ENCODE data around the gene BABAM2.
"Not testable (repeated sequence)": the region's sequence is repeated elsewhere in the genome, so short reads cannot be mapped to it uniquely, and the experiment has no call there.

Gene BABAM2

DNA sequence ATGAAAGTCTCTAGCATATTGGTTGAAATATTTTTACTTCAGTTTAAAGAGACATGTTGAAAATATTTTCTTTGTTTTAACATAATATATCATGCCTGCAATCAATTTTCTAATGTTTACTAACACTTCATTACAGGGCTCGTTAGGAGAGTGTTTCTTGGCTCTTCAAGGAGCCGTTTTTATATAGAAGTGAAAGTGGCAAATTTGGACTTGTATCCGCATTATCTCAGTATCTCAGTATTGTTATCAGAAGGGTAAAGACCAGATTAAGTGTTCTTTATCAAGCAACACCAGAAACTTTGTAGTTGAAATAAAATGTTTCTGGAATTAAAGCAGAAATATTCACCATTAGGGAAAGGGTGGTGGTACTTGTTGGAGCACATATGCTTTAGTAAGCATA, 97.8 kb downstream of the BABAM2 start:
- DNase-seq = no peak

- DNase-seq = no peak
Observed at GRCh38 chr2:27988718-27989117, 98.2 kb downstream of the BABAM2 start.

GRCh38 chr2:27989149-27989548, 98.6 kb downstream of the BABAM2 start:
- DNase-seq = no peak

GRCh38 chr2:27990030-27990590, 99.6 kb downstream of the BABAM2 start:
- no peak for DNase-seq

DNA sequence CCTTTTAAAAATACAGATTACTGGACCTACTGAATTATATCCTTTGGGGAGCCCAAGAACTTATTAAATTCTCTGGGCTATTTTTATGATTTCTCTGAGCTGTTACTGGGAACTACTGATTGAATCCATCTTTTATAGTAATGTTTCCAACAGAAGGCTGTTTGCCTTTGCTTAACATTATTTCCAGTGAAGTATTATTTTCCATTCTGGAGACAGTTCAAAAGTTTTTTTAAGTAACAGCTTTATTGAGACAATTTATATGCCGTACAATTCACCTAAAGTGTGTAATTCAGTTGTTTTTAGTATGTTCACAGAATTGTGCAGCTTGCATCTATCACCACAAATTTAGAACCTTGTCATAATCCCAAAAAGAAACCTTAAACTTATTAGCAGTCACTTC, 100.6 kb downstream of the BABAM2 start:
- DNase-seq = no peak

- no peak for DNase-seq
Observed at GRCh38 chr2:27992787-27993401, 102.4 kb downstream of the BABAM2 start.

GRCh38 chr2:27993402-27993787, 102.9 kb downstream of the BABAM2 start:
- no peak for DNase-seq

DNA sequence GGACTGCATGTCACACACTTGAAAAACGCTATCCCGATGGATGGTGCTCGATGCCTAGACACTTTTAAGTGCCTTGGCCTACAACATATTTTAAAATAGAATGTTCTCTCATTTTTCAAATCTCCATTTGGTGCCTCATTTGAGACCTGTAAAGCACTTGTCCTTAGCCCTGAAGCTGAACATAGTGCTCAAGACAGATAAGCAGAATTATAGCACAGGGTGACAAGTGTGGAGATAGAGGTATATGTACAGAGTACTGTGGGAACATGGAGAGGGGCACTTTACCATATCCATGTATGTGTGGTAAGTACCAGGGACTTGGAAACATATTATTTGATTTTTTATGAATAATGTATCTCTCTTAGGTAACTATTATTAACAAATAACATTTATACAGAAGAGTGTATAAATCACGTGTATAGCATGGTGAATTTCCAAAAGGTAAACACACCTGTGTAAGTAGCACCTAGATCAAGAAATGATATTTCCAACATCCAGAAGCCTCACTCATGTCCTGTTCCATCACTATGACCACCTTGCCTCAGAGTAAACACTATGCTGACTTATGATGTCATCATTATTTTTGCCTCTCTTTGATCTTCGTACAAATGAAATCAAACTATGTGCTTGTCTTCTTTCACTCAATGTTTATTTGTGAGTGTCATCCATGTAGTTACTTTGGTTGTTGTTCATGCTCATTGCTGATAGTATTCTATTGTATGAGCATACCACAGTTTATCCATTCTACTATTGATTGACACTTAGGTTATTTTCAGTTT, 103.6 kb downstream of the BABAM2 start:
- no peak for DNase-seq

- DNase-seq = no peak
Observed at GRCh38 chr2:27996156-27996922, 105.8 kb downstream of the BABAM2 start.

DNA sequence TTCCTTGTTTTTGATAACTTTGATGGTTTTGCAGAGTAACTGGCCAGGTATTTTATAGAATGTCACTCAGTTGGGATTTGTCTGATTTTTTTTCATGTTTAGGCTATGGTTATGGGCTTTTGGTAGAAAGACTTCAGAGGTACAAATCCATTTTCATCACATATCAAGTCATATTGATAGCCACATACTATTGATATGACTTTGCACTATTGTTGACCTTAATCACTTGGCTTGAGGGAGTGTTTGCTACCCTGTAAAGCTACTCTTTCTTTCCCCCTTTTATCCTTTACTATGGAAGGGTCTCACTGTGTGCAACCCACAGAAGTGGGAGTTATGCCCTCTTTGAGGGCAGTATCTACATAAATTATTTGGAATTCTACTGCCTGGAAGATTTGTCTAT, 109.8 kb downstream of the BABAM2 start:
- no peak for DNase-seq

GRCh38 chr2:28002181-28002580, 111.7 kb downstream of the BABAM2 start:
- DNase-seq = no peak

GRCh38 chr2:28004086-28004485, 113.6 kb downstream of the BABAM2 start:
- peak; percentile 17 for DNase-seq

DNA sequence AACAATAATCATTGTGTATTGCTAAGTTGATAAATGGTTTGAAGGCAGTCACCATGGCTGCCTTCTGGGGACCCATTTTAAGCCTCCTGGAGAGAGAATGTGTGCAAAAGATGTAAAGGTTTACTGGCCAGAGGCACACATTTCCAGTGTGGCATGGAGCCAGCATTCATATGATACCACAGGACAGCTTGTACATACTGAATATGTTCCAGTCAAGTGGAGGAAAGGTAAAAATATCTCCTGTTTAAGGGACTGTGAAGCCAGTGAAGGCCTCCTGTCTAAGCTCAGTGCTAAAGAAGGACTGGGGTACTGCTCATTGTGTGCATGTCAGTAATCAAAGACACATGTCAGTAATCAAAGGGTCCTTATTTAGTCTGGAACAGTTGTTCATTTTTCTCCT, 119.2 kb downstream of the BABAM2 start:
- no peak for DNase-seq

GRCh38 chr2:28011322-28011737, 120.8 kb downstream of the BABAM2 start:
- no peak for DNase-seq

GRCh38 chr2:28018474-28018873, 127.9 kb downstream of the BABAM2 start:
- DNase-seq = not testable (repeated sequence)

DNA sequence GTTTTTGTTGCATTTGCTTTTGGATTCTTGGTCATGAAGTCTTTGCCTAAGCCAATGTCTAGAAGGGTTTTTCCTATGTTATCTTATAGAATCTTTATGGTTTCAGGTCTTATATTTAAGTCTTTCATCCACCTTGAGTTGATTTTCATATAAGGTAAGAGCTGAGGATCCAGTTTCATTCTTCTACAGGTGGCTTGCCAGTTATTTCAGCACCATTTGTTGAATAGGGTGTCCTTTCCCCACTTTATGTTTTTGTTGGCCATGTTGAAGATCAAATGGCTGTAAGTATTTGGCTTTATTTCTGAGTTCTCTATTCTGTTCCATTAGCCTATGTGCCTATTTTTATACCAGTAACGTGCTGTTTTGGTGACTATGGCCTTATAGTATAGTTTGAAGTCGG, 129.0 kb downstream of the BABAM2 start:
- DNase-seq = not testable (repeated sequence)

DNA sequence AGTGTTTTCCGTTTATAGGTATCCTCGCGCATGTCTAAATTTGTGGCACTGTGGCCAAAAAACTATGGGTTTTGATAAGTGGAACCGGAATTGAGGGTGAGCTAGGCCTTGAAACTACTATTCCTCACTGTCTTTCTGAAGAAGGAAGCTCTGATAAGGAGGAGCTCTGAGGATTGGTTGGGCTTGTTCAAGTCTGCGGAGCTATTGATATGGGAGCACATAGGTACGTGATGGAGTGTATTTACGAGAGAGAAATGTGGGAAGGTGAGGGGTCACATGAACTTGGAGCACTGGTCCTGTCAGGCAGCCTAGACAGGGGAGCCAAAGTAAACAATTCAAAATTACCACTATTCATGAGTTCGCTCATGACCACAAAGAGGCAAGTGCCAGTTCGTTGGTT, 131.4 kb downstream of the BABAM2 start:
- DNase-seq = no peak

DNA sequence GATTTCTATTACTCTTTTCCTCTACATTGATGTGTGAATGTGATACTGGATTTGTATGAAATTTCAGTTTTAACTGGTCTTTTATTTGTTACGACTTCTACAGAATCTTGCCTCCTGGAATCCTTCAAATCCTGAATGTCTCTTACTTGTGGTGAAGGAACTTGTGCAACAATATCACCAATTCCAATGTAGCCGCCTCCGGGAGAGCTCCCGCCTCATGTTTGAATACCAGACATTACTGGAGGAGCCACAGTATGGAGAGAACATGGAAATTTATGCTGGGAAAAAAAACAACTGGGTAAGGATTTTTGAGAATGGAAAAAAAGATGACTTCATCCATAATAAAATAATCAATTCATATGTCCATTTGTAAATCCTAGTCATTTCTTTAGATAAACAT, 134.6 kb downstream of the BABAM2 start:
- DNase-seq = no peak

DNA sequence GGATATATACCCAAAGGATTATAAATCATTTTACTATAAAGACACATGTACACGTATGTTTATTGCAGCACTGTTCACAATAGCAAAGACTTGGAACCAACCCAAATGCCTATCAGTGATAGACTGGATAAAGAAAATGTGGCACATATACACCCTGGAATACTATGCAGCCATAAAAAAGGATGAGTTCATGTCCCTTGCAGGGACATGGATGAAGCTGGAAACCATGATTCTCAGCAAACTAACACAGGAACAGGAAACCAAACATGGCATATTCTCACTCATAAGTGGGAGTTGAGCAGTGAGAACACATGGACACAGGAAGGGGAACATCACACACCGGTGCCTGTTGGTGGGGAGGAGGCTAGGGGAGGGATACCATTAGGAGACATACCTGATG, 135.7 kb downstream of the BABAM2 start:
- not testable (repeated sequence) for DNase-seq

DNA sequence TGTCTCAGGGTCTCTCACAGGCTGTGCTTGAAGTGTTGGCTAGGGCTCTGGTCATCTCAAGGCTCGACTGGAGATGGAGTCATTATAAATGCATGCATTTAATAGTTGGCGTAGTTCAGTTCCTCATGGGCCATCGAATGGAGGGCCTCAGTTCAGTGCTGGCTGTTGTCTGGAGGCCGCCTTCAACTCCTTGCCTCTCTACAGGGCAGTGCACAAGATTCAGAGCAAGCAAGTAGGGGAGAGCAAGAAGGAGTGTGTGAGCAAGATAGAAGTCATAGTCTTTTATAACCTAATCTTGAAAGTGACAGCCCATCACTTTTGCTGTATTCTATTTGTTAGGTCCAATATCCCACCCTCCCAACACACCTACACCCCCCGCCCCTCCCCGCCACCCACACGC, 137.5 kb downstream of the BABAM2 start:
- DNase-seq = no peak

GRCh38 chr2:28030600-28030999, 140.1 kb downstream of the BABAM2 start:
- no peak for DNase-seq

DNA sequence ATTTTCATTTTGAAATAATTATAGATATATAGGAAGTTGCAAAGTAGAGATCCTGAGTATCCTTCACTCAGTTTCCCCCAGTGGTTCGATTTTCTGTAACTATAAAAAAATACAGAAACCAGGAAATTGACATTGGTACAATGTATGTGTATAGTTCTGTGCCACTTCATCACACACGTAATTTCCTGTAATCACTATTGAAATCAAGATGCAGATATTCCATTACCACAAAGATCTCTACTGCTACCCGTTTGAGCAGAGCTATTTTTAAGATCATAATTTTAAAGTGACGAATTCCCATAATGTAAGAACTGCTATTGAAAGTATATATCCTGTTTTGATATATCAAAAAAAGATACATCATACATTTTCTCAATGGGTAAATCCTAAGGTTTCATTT, 142.3 kb downstream of the BABAM2 start:
- DNase-seq = no peak

DNA sequence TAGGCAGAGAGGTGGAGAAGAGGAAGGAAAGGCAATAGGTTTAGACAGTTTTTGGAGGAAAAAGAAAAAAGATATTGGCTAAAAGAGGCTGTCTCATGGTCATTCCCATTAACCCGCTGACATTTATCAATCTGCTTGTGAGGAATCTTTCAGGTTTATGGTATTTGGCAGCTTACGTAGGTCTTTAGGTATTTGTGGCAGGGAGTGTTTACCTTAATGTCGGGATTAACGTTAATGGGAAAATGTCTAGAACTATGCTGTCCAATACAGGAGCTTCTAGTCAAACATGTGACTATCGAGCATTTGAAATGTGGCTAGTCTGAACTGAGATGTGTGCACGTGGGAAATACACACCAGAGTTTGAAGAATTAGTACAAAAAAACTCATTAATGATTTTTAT, 144.2 kb downstream of the BABAM2 start:
- no peak for DNase-seq
